Tibial nerve (tissue), 4 donors: Measurements from ENCODE around the gene ANP32E.

ENCODE experiments used
- CTCF ChIP-seq, 5 experiments: fragments of 200-600 bp in 3 of 5; fragments of 450-650 bp in 2 of 5; sonication (generic) in 3 of 5; IDR thresholded peaks; one replicate each; pipeline ENCODE4 v1.5.1; 2016 to 2019; ENCODE audit warnings: antibody characterized with exemption in 5 of 5, mild to moderate bottlenecking in 3 of 5, moderate library complexity in 2 of 5
- EP300 ChIP-seq, 2 donors: sonication (generic); formaldehyde crosslinking; IDR thresholded peaks; one replicate each; pipeline ENCODE4 v1.6.1; 2017; ENCODE audit warnings: antibody characterized with exemption in 2 of 2, mild to moderate bottlenecking in 1 of 2
- POLR2A ChIP-seq, 2 donors: fragments of 450-650 bp; IDR thresholded peaks; one replicate each; pipeline ENCODE4 v1.6.1; 2017; ENCODE audit warnings: antibody characterized with exemption in 2 of 2, mild to moderate bottlenecking in 2 of 2, moderate library complexity in 2 of 2

GRCh38 chr1:150178548-150178947, 57.4 kb downstream of the ANP32E start:
- TF ChIP-seq CTCF (IDR thresholded peaks at IDR 0.05) (no peak), POLR2A (IDR thresholded peaks at IDR 0.05) (no peak), EP300 (IDR thresholded peaks at IDR 0.05) (no peak)
